Measurements from ENCODE around the gene TERB1. TPM values are rescaled to one million over a fixed set of nuclear protein-coding genes. Genes with fewer than 3 reads are reported as not detected.
A peak's percentile ranks its signal among the peaks of the same experiment; 100 is the strongest.

Gene TERB1
- total and polyA plus RNA-seq, 2 of the 13 experiments (the other 11 are each of a cell fraction or from before 2014, with no cell fraction given): not detected

DNA sequence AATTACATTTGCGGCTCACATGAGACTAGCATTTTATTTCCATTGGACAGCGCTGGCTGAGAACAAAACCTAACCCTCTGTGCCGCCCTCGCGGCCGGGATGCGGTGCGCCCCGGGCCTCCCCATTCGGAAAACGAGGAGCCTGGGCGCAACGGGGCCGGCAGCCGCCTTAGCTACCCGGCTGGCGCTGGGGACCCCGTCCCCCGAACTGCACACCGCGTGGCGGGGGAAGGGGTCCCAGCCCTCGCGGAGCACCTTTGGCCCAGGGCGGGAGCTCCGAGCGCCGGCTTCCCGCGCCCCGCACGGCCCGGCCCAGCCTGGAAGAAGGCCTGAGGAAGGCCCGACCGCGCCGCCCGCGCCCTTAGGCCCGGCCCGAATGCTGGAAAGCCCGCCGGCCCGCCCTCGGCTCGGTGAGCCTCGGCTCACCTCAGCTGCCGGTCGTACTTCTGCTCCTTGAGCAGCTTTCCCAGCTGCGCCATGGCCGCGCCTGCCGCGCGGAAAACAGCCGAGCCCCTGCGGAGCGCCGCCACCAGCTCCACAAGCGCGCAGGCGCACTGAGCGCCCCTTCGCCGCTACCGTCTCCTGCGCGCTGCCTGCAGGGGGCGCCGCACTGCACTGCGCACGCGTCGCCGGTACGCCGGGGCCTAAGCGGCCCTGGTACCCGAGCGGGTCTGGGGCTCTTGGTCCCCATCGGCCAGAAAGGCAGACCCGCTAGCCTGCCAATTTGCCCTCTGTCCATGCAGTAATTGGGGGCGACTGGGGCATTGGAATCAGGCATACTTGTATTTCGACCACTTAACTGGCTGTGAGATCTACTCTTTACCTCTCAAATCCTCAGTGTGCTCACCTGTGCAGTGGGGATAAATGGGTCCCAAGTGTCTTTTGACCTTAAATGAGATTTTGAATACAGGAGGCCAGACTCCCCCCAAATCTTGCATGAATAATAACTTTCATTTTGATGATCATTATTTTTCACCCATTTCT is 29.3 kb upstream of the TERB1 start, which contains the start of gene NAE1 (continued):
- TF ChIP-seq IKZF4 (CRISPR knock-in tag; IDR thresholded peaks at IDR 0.05; ENCODE audit: borderline replicate concordance, low read depth, not compliant biosample characterization) (peak; percentile 83), ZNF773 (CRISPR knock-in tag; IDR thresholded peaks at IDR 0.05; ENCODE audit: borderline replicate concordance) (peak; percentile 92; the same call in 1 of the 2 replicates), KDM5A (IDR thresholded peaks at IDR 0.05; ENCODE audit: borderline replicate concordance, low read length) (peak; percentile 75), ZNF589 (CRISPR knock-in tag; conservative IDR thresholded peaks at IDR 0.05) (no peak; the same call in 1 of the 2 replicates), SOX13 (IDR thresholded peaks at IDR 0.05) (no peak), SOX13 (CRISPR knock-in tag; conservative IDR thresholded peaks at IDR 0.05 in 1 of 2, IDR thresholded peaks at IDR 0.05 in 1 of 2) (peak in 1 of 2 experiments; percentile 43; a peak in 1 of 4 replicates)
- TF ChIP-seq, protein P1, sequence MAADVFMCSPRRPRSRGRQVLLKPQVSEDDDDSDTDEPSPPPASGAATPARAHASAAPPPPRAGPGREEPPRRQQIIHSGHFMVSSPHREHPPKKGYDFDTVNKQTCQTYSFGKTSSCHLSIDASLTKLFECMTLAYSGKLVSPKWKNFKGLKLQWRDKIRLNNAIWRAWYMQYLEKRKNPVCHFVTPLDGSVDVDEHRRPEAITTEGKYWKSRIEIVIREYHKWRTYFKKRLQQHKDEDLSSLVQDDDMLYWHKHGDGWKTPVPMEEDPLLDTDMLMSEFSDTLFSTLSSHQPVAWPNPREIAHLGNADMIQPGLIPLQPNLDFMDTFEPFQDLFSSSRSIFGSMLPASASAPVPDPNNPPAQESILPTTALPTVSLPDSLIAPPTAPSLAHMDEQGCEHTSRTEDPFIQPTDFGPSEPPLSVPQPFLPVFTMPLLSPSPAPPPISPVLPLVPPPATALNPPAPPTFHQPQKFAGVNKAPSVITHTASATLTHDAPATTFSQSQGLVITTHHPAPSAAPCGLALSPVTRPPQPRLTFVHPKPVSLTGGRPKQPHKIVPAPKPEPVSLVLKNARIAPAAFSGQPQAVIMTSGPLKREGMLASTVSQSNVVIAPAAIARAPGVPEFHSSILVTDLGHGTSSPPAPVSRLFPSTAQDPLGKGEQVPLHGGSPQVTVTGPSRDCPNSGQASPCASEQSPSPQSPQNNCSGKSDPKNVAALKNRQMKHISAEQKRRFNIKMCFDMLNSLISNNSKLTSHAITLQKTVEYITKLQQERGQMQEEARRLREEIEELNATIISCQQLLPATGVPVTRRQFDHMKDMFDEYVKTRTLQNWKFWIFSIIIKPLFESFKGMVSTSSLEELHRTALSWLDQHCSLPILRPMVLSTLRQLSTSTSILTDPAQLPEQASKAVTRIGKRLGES (CRISPR knock-in tag; IDR thresholded peaks at IDR 0.05; ENCODE audit: borderline replicate concordance): peak; percentile 86; the same call in 1 of the 2 replicates
- TF ChIP-seq, protein P2, sequence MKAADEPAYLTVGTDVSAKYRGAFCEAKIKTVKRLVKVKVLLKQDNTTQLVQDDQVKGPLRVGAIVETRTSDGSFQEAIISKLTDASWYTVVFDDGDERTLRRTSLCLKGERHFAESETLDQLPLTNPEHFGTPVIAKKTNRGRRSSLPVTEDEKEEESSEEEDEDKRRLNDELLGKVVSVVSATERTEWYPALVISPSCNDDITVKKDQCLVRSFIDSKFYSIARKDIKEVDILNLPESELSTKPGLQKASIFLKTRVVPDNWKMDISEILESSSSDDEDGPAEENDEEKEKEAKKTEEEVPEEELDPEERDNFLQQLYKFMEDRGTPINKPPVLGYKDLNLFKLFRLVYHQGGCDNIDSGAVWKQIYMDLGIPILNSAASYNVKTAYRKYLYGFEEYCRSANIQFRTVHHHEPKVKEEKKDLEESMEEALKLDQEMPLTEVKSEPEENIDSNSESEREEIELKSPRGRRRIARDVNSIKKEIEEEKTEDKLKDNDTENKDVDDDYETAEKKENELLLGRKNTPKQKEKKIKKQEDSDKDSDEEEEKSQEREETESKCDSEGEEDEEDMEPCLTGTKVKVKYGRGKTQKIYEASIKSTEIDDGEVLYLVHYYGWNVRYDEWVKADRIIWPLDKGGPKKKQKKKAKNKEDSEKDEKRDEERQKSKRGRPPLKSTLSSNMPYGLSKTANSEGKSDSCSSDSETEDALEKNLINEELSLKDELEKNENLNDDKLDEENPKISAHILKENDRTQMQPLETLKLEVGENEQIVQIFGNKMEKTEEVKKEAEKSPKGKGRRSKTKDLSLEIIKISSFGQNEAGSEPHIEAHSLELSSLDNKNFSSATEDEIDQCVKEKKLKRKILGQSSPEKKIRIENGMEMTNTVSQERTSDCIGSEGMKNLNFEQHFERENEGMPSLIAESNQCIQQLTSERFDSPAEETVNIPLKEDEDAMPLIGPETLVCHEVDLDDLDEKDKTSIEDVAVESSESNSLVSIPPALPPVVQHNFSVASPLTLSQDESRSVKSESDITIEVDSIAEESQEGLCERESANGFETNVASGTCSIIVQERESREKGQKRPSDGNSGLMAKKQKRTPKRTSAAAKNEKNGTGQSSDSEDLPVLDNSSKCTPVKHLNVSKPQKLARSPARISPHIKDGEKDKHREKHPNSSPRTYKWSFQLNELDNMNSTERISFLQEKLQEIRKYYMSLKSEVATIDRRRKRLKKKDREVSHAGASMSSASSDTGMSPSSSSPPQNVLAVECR (CRISPR knock-in tag; IDR thresholded peaks at IDR 0.05; ENCODE audit: borderline replicate concordance): peak; percentile 95
- TF ChIP-seq, protein P3, sequence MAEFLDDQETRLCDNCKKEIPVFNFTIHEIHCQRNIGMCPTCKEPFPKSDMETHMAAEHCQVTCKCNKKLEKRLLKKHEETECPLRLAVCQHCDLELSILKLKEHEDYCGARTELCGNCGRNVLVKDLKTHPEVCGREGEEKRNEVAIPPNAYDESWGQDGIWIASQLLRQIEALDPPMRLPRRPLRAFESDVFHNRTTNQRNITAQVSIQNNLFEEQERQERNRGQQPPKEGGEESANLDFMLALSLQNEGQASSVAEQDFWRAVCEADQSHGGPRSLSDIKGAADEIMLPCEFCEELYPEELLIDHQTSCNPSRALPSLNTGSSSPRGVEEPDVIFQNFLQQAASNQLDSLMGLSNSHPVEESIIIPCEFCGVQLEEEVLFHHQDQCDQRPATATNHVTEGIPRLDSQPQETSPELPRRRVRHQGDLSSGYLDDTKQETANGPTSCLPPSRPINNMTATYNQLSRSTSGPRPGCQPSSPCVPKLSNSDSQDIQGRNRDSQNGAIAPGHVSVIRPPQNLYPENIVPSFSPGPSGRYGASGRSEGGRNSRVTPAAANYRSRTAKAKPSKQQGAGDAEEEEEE (CRISPR knock-in tag; IDR thresholded peaks at IDR 0.05; ENCODE audit: borderline replicate concordance): no peak
- TF ChIP-seq, protein P4, sequence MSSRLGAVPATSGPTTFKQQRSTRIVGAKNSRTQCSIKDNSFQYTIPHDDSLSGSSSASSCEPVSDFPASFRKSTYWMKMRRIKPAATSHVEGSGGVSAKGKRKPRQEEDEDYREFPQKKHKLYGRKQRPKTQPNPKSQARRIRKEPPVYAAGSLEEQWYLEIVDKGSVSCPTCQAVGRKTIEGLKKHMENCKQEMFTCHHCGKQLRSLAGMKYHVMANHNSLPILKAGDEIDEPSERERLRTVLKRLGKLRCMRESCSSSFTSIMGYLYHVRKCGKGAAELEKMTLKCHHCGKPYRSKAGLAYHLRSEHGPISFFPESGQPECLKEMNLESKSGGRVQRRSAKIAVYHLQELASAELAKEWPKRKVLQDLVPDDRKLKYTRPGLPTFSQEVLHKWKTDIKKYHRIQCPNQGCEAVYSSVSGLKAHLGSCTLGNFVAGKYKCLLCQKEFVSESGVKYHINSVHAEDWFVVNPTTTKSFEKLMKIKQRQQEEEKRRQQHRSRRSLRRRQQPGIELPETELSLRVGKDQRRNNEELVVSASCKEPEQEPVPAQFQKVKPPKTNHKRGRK (CRISPR knock-in tag; IDR thresholded peaks at IDR 0.05): no peak
- TF ChIP-seq, protein P5, sequence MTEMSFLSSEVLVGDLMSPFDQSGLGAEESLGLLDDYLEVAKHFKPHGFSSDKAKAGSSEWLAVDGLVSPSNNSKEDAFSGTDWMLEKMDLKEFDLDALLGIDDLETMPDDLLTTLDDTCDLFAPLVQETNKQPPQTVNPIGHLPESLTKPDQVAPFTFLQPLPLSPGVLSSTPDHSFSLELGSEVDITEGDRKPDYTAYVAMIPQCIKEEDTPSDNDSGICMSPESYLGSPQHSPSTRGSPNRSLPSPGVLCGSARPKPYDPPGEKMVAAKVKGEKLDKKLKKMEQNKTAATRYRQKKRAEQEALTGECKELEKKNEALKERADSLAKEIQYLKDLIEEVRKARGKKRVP (CRISPR knock-in tag; IDR thresholded peaks at IDR 0.05): no peak
